ENCODE results near the gene CCR1. TPM values are rescaled to one million over a fixed set of nuclear protein-coding genes. Genes with fewer than 3 reads are reported as not detected.

CCR1 gene
- total and polyA plus RNA-seq, 4 donors, result 1.4 to 10.7 (median 5.2) TPM

- no peaks in the 10 kb centered on the region for H3K36me3 ChIP-seq (ENCODE audit: control insufficient read depth in 4 of 4, insufficient read depth in 3 of 4, low read depth in 1 of 4, low read length in 3 of 4)
- no peak overlapping the region for H3K27ac ChIP-seq (ENCODE audit: low read depth in 1 of 2, low read length in 2 of 2)
- no peak for DNase-seq (ENCODE audit: low spot score)
- H3K4me3 ChIP-seq (ENCODE audit: low read depth in 1 of 3, low read length in 3 of 3), result no peak overlapping the region
- TF ChIP-seq TAF1 (conservative IDR thresholded peaks at IDR 0.05) (no peak), ZBTB33 (IDR thresholded peaks at IDR 0.05) (no peak), CTCF (IDR thresholded peaks at IDR 0.05; ENCODE audit: low read depth, low read length, missing input control) (no peak), FOXA1 (IDR thresholded peaks at IDR 0.05) (no peak), RXRA (IDR thresholded peaks at IDR 0.05) (no peak), HNF4G (IDR thresholded peaks at IDR 0.05) (no peak)
- H3K4me1 ChIP-seq (ENCODE audit: control insufficient read depth in 4 of 4, insufficient read depth in 4 of 4, low read length in 3 of 4), result no peaks in the 10 kb centered on the region
- H3K9me3 ChIP-seq (ENCODE audit: control insufficient read depth in 4 of 4, low read length in 3 of 4), result no peaks in the 10 kb centered on the region
- H3K27me3 ChIP-seq (ENCODE audit: control insufficient read depth in 4 of 4, insufficient read depth in 4 of 4, low read length in 3 of 4), result no peaks in the 10 kb centered on the region
- WGBS, result 77% methylated on average over 3 of the region's 3 CpGs
- no peak overlapping the region for H3K9ac ChIP-seq (ENCODE audit: low read depth in 1 of 2, low read length in 2 of 2)
Observed at GRCh38 chr3:46245146-46245545, 37.0 kb upstream of the CCR1 start.

- H3K9me3 ChIP-seq (ENCODE audit: control insufficient read depth in 4 of 4, low read length in 3 of 4), result no peaks in the 10 kb centered on the region
- no peak for DNase-seq (ENCODE audit: low spot score)
- no peaks in the 10 kb centered on the region for H3K27me3 ChIP-seq (ENCODE audit: control insufficient read depth in 4 of 4, insufficient read depth in 4 of 4, low read length in 3 of 4)
- TF ChIP-seq JUND (IDR thresholded peaks at IDR 0.05), result no peak
- no peak for TF ChIP-seq HNF4G (IDR thresholded peaks at IDR 0.05)
- no peak for TF ChIP-seq REST (IDR thresholded peaks at IDR 0.05)
- TF ChIP-seq CTCF (IDR thresholded peaks at IDR 0.05; ENCODE audit: low read depth, low read length, missing input control), result no peak
- no peak for TF ChIP-seq RAD21 (IDR thresholded peaks at IDR 0.05)
- no peak for TF ChIP-seq TAF1 (conservative IDR thresholded peaks at IDR 0.05)
- no peak for TF ChIP-seq YY1 (IDR thresholded peaks at IDR 0.05)
- no peak for TF ChIP-seq GABPA (IDR thresholded peaks at IDR 0.05 in 1 of 2, conservative IDR thresholded peaks at IDR 0.05 in 1 of 2)
- TF ChIP-seq HNF4A (conservative IDR thresholded peaks at IDR 0.05), result no peak
- no peak for TF ChIP-seq MAX (IDR thresholded peaks at IDR 0.05)
- TF ChIP-seq ZBTB33 (IDR thresholded peaks at IDR 0.05), result no peak
- TF ChIP-seq FOXA2 (IDR thresholded peaks at IDR 0.05), result no peak
- no peak for TF ChIP-seq EGR1 (IDR thresholded peaks at IDR 0.05; ENCODE audit: low read depth in 2 of 2)
- no peak for TF ChIP-seq SP1 (IDR thresholded peaks at IDR 0.05)
- TF ChIP-seq FOXA1 (IDR thresholded peaks at IDR 0.05), result no peak
- TF ChIP-seq ATF3 (IDR thresholded peaks at IDR 0.05), result no peak
- H3K9ac ChIP-seq (ENCODE audit: low read depth in 1 of 2, low read length in 2 of 2), result no peak overlapping the region
- H3K36me3 ChIP-seq (ENCODE audit: control insufficient read depth in 4 of 4, insufficient read depth in 3 of 4, low read depth in 1 of 4, low read length in 3 of 4), result no peaks in the 10 kb centered on the region
- 73% methylated on average over 2 of the region's 2 CpGs for WGBS
- H3K4me3 ChIP-seq (ENCODE audit: low read depth in 1 of 3, low read length in 3 of 3), result no peak overlapping the region
- H3K27ac ChIP-seq (ENCODE audit: low read depth in 1 of 2, low read length in 2 of 2), result no peak overlapping the region
- no peaks in the 10 kb centered on the region for H3K4me1 ChIP-seq (ENCODE audit: control insufficient read depth in 4 of 4, insufficient read depth in 4 of 4, low read length in 3 of 4)
Observed at GRCh38 chr3:46243560-46243959, 35.4 kb upstream of the CCR1 start.
